MCF 10A (cell line): Measurements from ENCODE around the gene RXFP4. TPM values are rescaled to one million over a fixed set of nuclear protein-coding genes. Genes with fewer than 3 reads are reported as not detected.
"Not testable (repeated sequence)": the region's sequence is repeated elsewhere in the genome, so short reads cannot be mapped to it uniquely, and the experiment has no call there.

Experiments
- BruUV-seq: library from RNA; stranded (reverse); fragments of 400-500 nt; replicated peaks from 2 replicates; lab custom pipeline; 2021; lab: Mats Ljungman, UMichigan
- CTCF ChIA-PET: fragments of 300-600 bp; sonication (Branson Sonifier 250); formaldehyde crosslinking; extraction: SDS; loops from one replicate; lab custom pipeline; 2021; ENCODE audit warnings: antibody characterized with exemption, inconsistent platforms; lab: Yijun Ruan, JAX
- POLR2A ChIA-PET: fragments of 300-600, 350-650 bp; sonication (Branson Sonifier 250); formaldehyde crosslinking; extraction: SDS; loops from one replicate; lab custom pipeline; 2020; ENCODE audit warnings: antibody characterized with exemption, inconsistent platforms; lab: Yijun Ruan, JAX
- DNase-seq: peaks from one replicate; pipeline ENCODE4 v3.0.0-alpha.2; 2018; ENCODE audit not compliant: unreplicated experiment
- H3K27ac Mint-ChIP-seq: one replicate; pipeline ENCODE4 v1.8.0; 2022; ENCODE audit warnings: mild to moderate bottlenecking, low read depth, mixed read lengths; ENCODE audit not compliant: unreplicated experiment
- H3K27me3 Mint-ChIP-seq: one replicate; pipeline ENCODE4 v1.8.0; 2022; ENCODE audit warnings: mixed read lengths; ENCODE audit not compliant: insufficient read depth, unreplicated experiment
- H3K36me3 Mint-ChIP-seq: one replicate; pipeline ENCODE4 v1.8.0; 2022; ENCODE audit warnings: mild to moderate bottlenecking, moderate library complexity, mixed read lengths; ENCODE audit not compliant: insufficient read depth, unreplicated experiment
- H3K4me1 Mint-ChIP-seq: one replicate; pipeline ENCODE4 v1.8.0; 2022; ENCODE audit warnings: mixed read lengths; ENCODE audit not compliant: insufficient read depth, unreplicated experiment
- H3K4me3 Mint-ChIP-seq: one replicate; pipeline ENCODE4 v1.8.0; 2022; ENCODE audit warnings: mild to moderate bottlenecking, moderate library complexity, mixed read lengths; ENCODE audit not compliant: unreplicated experiment
- H3K9me3 Mint-ChIP-seq: one replicate; pipeline ENCODE4 v1.8.0; 2022; ENCODE audit warnings: mixed read lengths; ENCODE audit not compliant: unreplicated experiment
- CTCF ChIP-seq: fragments of 200-600 bp; IDR thresholded peaks from one replicate; pipeline ENCODE4 v1.8.0; 2022; ENCODE audit warnings: antibody characterized with exemption, mild to moderate bottlenecking; ENCODE audit not compliant: unreplicated experiment
- intact Hi-C: fragments of 100-400 bp; cut with micrococcal nuclease; formaldehyde crosslinking; loops from 2 replicates; pipeline ENCODE4 v1.14.1; 2022
- total RNA-seq: library from RNA; stranded (reverse); gene quantifications from 2 replicates; pipeline ENCODE4 v1.2.3, GENCODE V29; 2022

Gene RXFP4
- total RNA-seq, 1 experiment from 2014 or later, result not detected

- no peak overlapping the region for H3K27ac Mint-ChIP-seq
- no TSS peak for BruUV-seq
- DNase-seq, result peak; percentile 62
- no peaks in the 10 kb centered on the region for H3K36me3 Mint-ChIP-seq
- no peak for TF ChIP-seq CTCF
- intact Hi-C loops, result no loop called here
- H3K4me3 Mint-ChIP-seq, result no peak overlapping the region
- ChIA-PET POLR2A (interaction anchor here (1.3 to 6.8 kb wide), 5 partner anchors 9 to 50 kb away, joined by 4 to 294 read pairs (median 67); partner anchors contain the start of genes ARHGEF2 and RIT1), CTCF (interaction anchor here (1.7 kb wide), 1 partner anchor 55 kb away, joined by 4 read pairs; no protein-coding TSS in a partner anchor)
- no peaks in the 10 kb centered on the region for H3K27me3 Mint-ChIP-seq
- H3K9me3 Mint-ChIP-seq, result no peaks in the 10 kb centered on the region
- H3K4me1 Mint-ChIP-seq, result peaks cover 47% of the 10 kb centered on the region
Measured at GRCh38 chr1:155929057-155929456, 12.4 kb upstream of the RXFP4 start.

DNA sequence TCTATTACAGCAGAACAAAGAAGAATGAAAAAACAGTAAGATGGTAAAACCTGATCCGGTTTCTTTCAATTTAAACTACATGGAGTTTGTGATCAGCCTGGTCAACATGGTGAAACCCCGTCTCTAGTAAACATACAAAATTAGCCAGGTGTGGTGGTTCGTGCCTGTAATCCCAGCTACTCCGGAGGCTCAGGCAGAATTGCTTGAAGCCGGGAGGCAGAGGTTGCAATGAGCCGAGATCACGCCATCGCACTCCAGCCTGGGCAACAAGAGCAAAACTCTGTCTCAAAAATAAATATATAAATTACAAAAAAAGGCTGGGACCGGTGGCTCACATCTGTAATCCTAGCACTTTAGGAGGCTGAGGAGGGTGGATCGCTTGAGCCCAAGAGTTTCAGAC lies 10.7 kb upstream of the RXFP4 start:
- H3K9me3 Mint-ChIP-seq, DNase-seq, H3K4me3 Mint-ChIP-seq, BruUV-seq, intact Hi-C loops, H3K27ac Mint-ChIP-seq, H3K27me3 Mint-ChIP-seq, H3K36me3 Mint-ChIP-seq: not testable (repeated sequence)
- peaks cover 43% of the 10 kb centered on the region for H3K4me1 Mint-ChIP-seq
- ChIA-PET CTCF (interaction anchor here (0.7 to 4.9 kb wide), 11 partner anchors 8 to 600 kb away, joined by 3 to 49 read pairs (median 4); partner anchors contain the start of genes ARHGEF2 and UBQLN4), POLR2A (interaction anchor here (0.6 to 6.8 kb wide), 19 partner anchors 10 to 796 kb away, joined by 3 to 294 read pairs (median 6); partner anchors contain the start of genes ARHGEF2, GON4L, LMNA and RIT1)

DNA sequence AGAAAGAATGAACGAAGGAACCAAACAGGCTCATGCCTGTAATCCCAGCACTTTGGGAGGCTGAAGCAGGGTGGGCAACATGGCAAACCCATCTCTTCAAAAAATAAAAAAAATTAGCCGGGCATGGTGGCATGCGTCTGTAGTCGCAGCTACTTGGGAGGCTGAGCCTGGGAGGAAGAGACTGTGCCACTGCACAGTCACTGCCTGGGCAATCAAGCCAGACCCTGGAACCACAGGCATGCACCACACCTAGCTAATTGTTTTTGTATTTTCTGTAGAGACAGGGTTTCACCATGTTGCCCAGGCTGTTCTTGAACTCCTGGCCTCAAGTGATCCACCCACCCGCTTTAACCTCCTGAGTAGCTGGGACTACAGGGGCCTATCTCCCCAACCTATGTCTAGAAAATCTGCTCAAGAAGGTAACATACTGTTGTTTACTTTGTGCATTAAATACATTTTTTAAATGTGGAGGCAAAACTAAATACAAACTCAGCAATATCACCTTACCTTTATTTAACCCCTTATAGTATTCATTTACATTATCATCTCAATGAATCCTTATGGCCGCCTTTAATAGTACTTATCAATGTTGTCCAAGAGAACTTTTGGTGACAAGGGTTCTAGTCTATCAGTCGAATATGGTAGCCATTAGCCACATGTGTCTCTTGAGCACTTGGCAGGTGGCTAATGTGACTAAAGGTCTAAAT lies 10.0 kb upstream of the RXFP4 start:
- intact Hi-C loops, result no loop called here
- peaks cover 39% of the 10 kb centered on the region for H3K4me1 Mint-ChIP-seq
- POLR2A ChIA-PET, result interaction anchor here (0.6 to 6.8 kb wide), 30 partner anchors 9 to 915 kb away, joined by 3 to 294 read pairs (median 6); partner anchors contain the start of genes ARHGEF2, CLK2, GON4L and LAMTOR2
- no peaks in the 10 kb centered on the region for H3K36me3 Mint-ChIP-seq
- CTCF ChIA-PET, result interaction anchor here (0.7 to 4.9 kb wide), 14 partner anchors 7 to 600 kb away, joined by 3 to 55 read pairs (median 4); partner anchors contain the start of genes ARHGEF2 and UBQLN4
- no peak overlapping the region for H3K4me3 Mint-ChIP-seq
- H3K27me3 Mint-ChIP-seq, result no peaks in the 10 kb centered on the region
- no peak for TF ChIP-seq CTCF
- H3K9me3 Mint-ChIP-seq, result no peaks in the 10 kb centered on the region
- DNase-seq, result peak; percentile 69
- BruUV-seq, result no TSS peak
- H3K27ac Mint-ChIP-seq, result no peak overlapping the region

DNA sequence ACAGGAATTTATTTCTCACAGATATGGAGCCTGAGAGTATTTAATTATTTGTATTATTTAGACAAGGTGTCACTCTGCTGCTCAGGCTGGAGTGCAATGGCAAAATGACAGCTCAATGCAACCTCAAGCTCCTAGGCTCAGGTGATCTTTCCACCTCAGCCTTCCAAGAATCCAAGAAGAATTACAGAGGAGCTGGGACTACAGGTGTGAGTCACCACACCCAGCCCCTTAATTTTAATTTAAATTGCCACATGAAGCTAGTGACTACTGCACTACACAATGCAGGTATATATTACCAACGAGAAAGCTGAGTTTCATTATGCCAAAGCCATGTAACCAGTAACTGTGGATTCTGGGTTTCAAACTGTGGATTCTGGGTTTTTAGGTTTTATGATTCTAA lies 9.4 kb upstream of the RXFP4 start:
- intact Hi-C loops, result no loop called here
- no peaks in the 10 kb centered on the region for H3K36me3 Mint-ChIP-seq
- peaks cover 39% of the 10 kb centered on the region for H3K4me1 Mint-ChIP-seq
- no peaks in the 10 kb centered on the region for H3K27me3 Mint-ChIP-seq
- H3K27ac Mint-ChIP-seq, result no peak overlapping the region
- POLR2A ChIA-PET, result interaction anchor here (0.6 to 6.8 kb wide), 23 partner anchors 8 to 659 kb away, joined by 3 to 294 read pairs (median 15); partner anchors contain the start of genes ARHGEF2, CLK2, GON4L and LAMTOR2
- CTCF ChIA-PET, result interaction anchor here (0.6 to 4.9 kb wide), 12 partner anchors 8 to 187 kb away, joined by 3 to 55 read pairs (median 4); partner anchors contain the start of gene ARHGEF2
- BruUV-seq, result no TSS peak
- peak; percentile 83 for DNase-seq
- no peak overlapping the region for H3K4me3 Mint-ChIP-seq
- no peaks in the 10 kb centered on the region for H3K9me3 Mint-ChIP-seq
- no peak for TF ChIP-seq CTCF
